Nephron progenitor cell (in vitro differentiated cells): Measurements from ENCODE around the gene ADAMTS18.

Source experiments
- DNase-seq: peaks from one replicate; pipeline ENCODE4 v3.0.0; 2021
- H3K27ac Mint-ChIP-seq: 2 replicates; pipeline ENCODE4 v1.8.0; 2021; ENCODE audit warnings: mild to moderate bottlenecking, moderate library complexity, mixed read lengths
- H3K27me3 Mint-ChIP-seq: 2 replicates; pipeline ENCODE4 v1.8.0; 2021; ENCODE audit warnings: mild to moderate bottlenecking, low read depth, mixed read lengths; ENCODE audit not compliant: poor library complexity
- H3K36me3 Mint-ChIP-seq: 2 replicates; pipeline ENCODE4 v1.8.0; 2021; ENCODE audit warnings: low read depth, mixed read lengths
- H3K4me1 Mint-ChIP-seq: 2 replicates; pipeline ENCODE4 v1.8.0; 2021; ENCODE audit warnings: mixed read lengths
- H3K4me3 Mint-ChIP-seq: 2 replicates; pipeline ENCODE4 v1.8.0; 2021; ENCODE audit warnings: mild to moderate bottlenecking, moderate library complexity, mixed read lengths
- H3K9me3 Mint-ChIP-seq: 2 replicates; pipeline ENCODE4 v1.8.0; 2021; ENCODE audit warnings: mild to moderate bottlenecking, moderate library complexity, mixed read lengths
- CTCF ChIP-seq: fragments of 200-600 bp; sonication (generic); IDR thresholded peaks from 2 replicates; pipeline ENCODE4 v1.5.0; 2021; ENCODE audit warnings: antibody characterized with exemption

The ADAMTS18 gene

GRCh38 chr16:77364770-77365169, 70.1 kb downstream of the ADAMTS18 start:
- Mint-ChIP-seq H3K27ac (no peak overlapping the region), H3K36me3 (no peaks in the 10 kb centered on the region), H3K9me3 (no peaks in the 10 kb centered on the region), H3K4me3 (no peak overlapping the region), H3K4me1 (peaks cover 22% of the 10 kb centered on the region), H3K27me3 (no peaks in the 10 kb centered on the region)
- DNase-seq, result no peak
- TF ChIP-seq CTCF, result no peak

- no peak for DNase-seq
- no peaks in the 10 kb centered on the region for H3K27me3 Mint-ChIP-seq
- H3K9me3 Mint-ChIP-seq, result no peaks in the 10 kb centered on the region
- no peaks in the 10 kb centered on the region for H3K36me3 Mint-ChIP-seq
- TF ChIP-seq CTCF, result no peak
- H3K4me1 Mint-ChIP-seq, result peaks cover 29% of the 10 kb centered on the region
- H3K4me3 Mint-ChIP-seq, result no peak overlapping the region
- H3K27ac Mint-ChIP-seq, result peak overlapping the region; percentile 77
Measured at GRCh38 chr16:77359065-77359502, 75.8 kb downstream of the ADAMTS18 start.

GRCh38 chr16:77353587-77354263, 81.1 kb downstream of the ADAMTS18 start:
- Mint-ChIP-seq H3K4me3 (no peak overlapping the region), H3K4me1 (peaks cover 47% of the 10 kb centered on the region), H3K9me3 (no peaks in the 10 kb centered on the region), H3K36me3 (no peaks in the 10 kb centered on the region), H3K27me3 (no peaks in the 10 kb centered on the region), H3K27ac (no peak overlapping the region)
- DNase-seq, result no peak
- TF ChIP-seq CTCF, result no peak

- no peak for DNase-seq
- H3K27me3 Mint-ChIP-seq, result peaks cover 4% of the 10 kb centered on the region
- H3K4me1 Mint-ChIP-seq, result peaks cover 17% of the 10 kb centered on the region
- no peak for TF ChIP-seq CTCF
- H3K4me3 Mint-ChIP-seq, result no peak overlapping the region
- peaks cover 5% of the 10 kb centered on the region for H3K36me3 Mint-ChIP-seq
- peaks cover 17% of the 10 kb centered on the region for H3K9me3 Mint-ChIP-seq
- H3K27ac Mint-ChIP-seq, result peak overlapping the region; percentile 95
Measured at GRCh38 chr16:77344341-77344740, 90.5 kb downstream of the ADAMTS18 start.

- DNase-seq, result no peak
- Mint-ChIP-seq H3K36me3 (no peaks in the 10 kb centered on the region), H3K27me3 (peaks cover 4% of the 10 kb centered on the region), H3K4me3 (peak overlapping the region; percentile 1), H3K4me1 (peaks cover 45% of the 10 kb centered on the region), H3K27ac (peak overlapping the region; percentile 80), H3K9me3 (no peaks in the 10 kb centered on the region)
- no peak for TF ChIP-seq CTCF
Measured at GRCh38 chr16:77336637-77337036, 98.2 kb downstream of the ADAMTS18 start.

GRCh38 chr16:77335652-77336234, 99.1 kb downstream of the ADAMTS18 start:
- DNase-seq, result no peak
- Mint-ChIP-seq H3K4me3 (peak overlapping the region; percentile 22), H3K4me1 (peaks cover 51% of the 10 kb centered on the region), H3K27me3 (peaks cover 2% of the 10 kb centered on the region), H3K27ac (peak overlapping the region; percentile 97), H3K36me3 (no peaks in the 10 kb centered on the region), H3K9me3 (no peaks in the 10 kb centered on the region)
- TF ChIP-seq CTCF, result no peak
